GM21717 (cell line): ENCODE data around the gene HSPD1.
"Not testable (repeated sequence)": the region's sequence is repeated elsewhere in the genome, so short reads cannot be mapped to it uniquely, and the experiment has no call there.

Source experiments
- ATAC-seq: cut with Tn5 transposase; IDR thresholded peaks from one replicate; pipeline ENCODE4 v1.9.1; 2021; ENCODE audit warnings: mild to moderate bottlenecking, moderate library complexity; ENCODE audit not compliant: unreplicated experiment

Gene HSPD1

GRCh38 chr2:197497326-197497725 lies 2.3 kb downstream of the HSPD1 start:
- no peak for ATAC-seq

- no peak for ATAC-seq
These were observed 2.9 kb downstream of the HSPD1 start for GRCh38 chr2:197496695-197497094.

- ATAC-seq = no peak
These were observed 4.1 kb downstream of the HSPD1 start for GRCh38 chr2:197495433-197496134.

GRCh38 chr2:197487385-197487784 lies 12.3 kb downstream of the HSPD1 start:
- no peak for ATAC-seq

- ATAC-seq = no peak
These were observed 13.5 kb downstream of the HSPD1 start for GRCh38 chr2:197486175-197486574.

GRCh38 chr2:197484248-197484647 lies 15.4 kb downstream of the HSPD1 start:
- ATAC-seq = not testable (repeated sequence)

- ATAC-seq = no peak
These were observed 19.2 kb downstream of the HSPD1 start for GRCh38 chr2:197480165-197481036.

- ATAC-seq = no peak
These were observed 21.8 kb downstream of the HSPD1 start for GRCh38 chr2:197477797-197478196.

GRCh38 chr2:197472166-197472565 lies 27.5 kb downstream of the HSPD1 start:
- no peak for ATAC-seq

GRCh38 chr2:197464175-197464574 lies 35.5 kb downstream of the HSPD1 start:
- no peak for ATAC-seq

- no peak for ATAC-seq
These were observed 38.6 kb downstream of the HSPD1 start for GRCh38 chr2:197461057-197461456.

- ATAC-seq = no peak
These were observed 39.0 kb downstream of the HSPD1 start for GRCh38 chr2:197460649-197461048.

GRCh38 chr2:197455428-197455827 lies 44.2 kb downstream of the HSPD1 start:
- ATAC-seq = no peak

- ATAC-seq = no peak
These were observed 44.7 kb downstream of the HSPD1 start for GRCh38 chr2:197454923-197455322.

- ATAC-seq = peak; percentile 45
These were observed 45.7 kb downstream of the HSPD1 start for GRCh38 chr2:197453914-197454398.

GRCh38 chr2:197453123-197453913 lies 46.3 kb downstream of the HSPD1 start, which contains the start of gene COQ10B:
TSS of gene COQ10B (plus strand) at chr2:197453552. CDS start at chr2:197453561, 9 bp downstream.
- ATAC-seq = peak; percentile 95

- no peak for ATAC-seq
These were observed 46.9 kb downstream of the HSPD1 start for GRCh38 chr2:197452754-197453122.

- not testable (repeated sequence) for ATAC-seq
These were observed 48.7 kb downstream of the HSPD1 start for GRCh38 chr2:197450935-197451358.

- ATAC-seq = no peak
These were observed 49.2 kb downstream of the HSPD1 start for GRCh38 chr2:197450465-197450864.

- no peak for ATAC-seq
These were observed 52.8 kb downstream of the HSPD1 start for GRCh38 chr2:197446844-197447243.

- ATAC-seq = no peak
These were observed 53.9 kb downstream of the HSPD1 start for GRCh38 chr2:197445746-197446145.
